GM12878 (cell line): ENCODE data around the gene CFAP157. TPM values are rescaled to one million over a fixed set of nuclear protein-coding genes. Genes with fewer than 3 reads are reported as not detected.

Experiments used
- CBX5 ChIP-seq: sonication (generic); IDR thresholded peaks from 2 replicates; pipeline ENCODE4 v1.6.1; 2016; ENCODE audit warnings: low read depth, moderate library complexity, mild to moderate bottlenecking, inconsistent platforms
- POU2F2 ChIP-seq: IDR thresholded peaks from 3 replicates; pipeline ENCODE4 v1.6.1; 2011; ENCODE audit warnings: low read depth, mild to moderate bottlenecking, low read length, borderline replicate concordance
- SMARCA5 ChIP-seq: fragments of 450-650 bp; IDR thresholded peaks from 2 replicates; pipeline ENCODE4 v1.6.1; 2017; ENCODE audit warnings: mild to moderate bottlenecking
- USF2 ChIP-seq: IDR thresholded peaks from 2 replicates; pipeline ENCODE4 v1.6.1; 2011; ENCODE audit warnings: low read depth, low read length, improper control_type of control experiment, borderline replicate concordance
- polyA plus RNA-seq, 11 experiments: library from polyadenylated mRNA; depleted of rRNA in 4 of 11; unstranded in 6 of 11; stranded (reverse) in 5 of 11; fragments of >200 nt; fragmentation: Nextera tagmentation in 4 of 11; fragmentation: Illumina TruSeq in 1 of 11; extraction: Ambion mirVana in 4 of 11; extraction: Trizol in 1 of 11; gene quantifications; 1 replicate in 1 of 11; 2 replicates in 10 of 11; pipeline versions ENCODE4 v1.2.1 to v1.2.3, GENCODE V29; 2011 to 2016; ENCODE audit warnings: inconsistent platforms in 2 of 11, missing spikeins in 2 of 11, low read depth in 1 of 11
- total RNA-seq, 4 experiments: library from RNA; depleted of rRNA in 3 of 4; stranded (reverse); fragments of >200 nt in 3 of 4; fragmentation: Illumina TruSeq in 1 of 4; extraction: Trizol in 1 of 4; gene quantifications; 2 replicates each; pipeline versions ENCODE4 v1.2.1 to v1.2.3, GENCODE V29; 2013 to 2021
- TF ChIP-seq, protein P1 (sequence below): fragments of 450-650 bp; IDR thresholded peaks from 2 replicates; pipeline ENCODE4 v1.6.1; 2018; ENCODE audit warnings: mild to moderate bottlenecking, low read depth, moderate library complexity; ENCODE audit not compliant: partially characterized antibody
- TF ChIP-seq, protein P2 (sequence below): fragments of 450-650 bp; IDR thresholded peaks from 2 replicates; pipeline ENCODE4 v1.6.1; 2017; ENCODE audit warnings: mild to moderate bottlenecking, moderate library complexity
- TF ChIP-seq, protein P3 (sequence below): fragments of 450-650 bp; IDR thresholded peaks from 2 replicates; pipeline ENCODE4 v1.6.1; 2017; ENCODE audit warnings: mild to moderate bottlenecking, moderate library complexity

The CFAP157 gene
- total and polyA plus RNA-seq, 10 of the 15 experiments (the other 5 are each of a cell fraction or from before 2014, with no cell fraction given) = 0.08 to 0.72 TPM; not detected in 8

- TF ChIP-seq, protein P1, sequence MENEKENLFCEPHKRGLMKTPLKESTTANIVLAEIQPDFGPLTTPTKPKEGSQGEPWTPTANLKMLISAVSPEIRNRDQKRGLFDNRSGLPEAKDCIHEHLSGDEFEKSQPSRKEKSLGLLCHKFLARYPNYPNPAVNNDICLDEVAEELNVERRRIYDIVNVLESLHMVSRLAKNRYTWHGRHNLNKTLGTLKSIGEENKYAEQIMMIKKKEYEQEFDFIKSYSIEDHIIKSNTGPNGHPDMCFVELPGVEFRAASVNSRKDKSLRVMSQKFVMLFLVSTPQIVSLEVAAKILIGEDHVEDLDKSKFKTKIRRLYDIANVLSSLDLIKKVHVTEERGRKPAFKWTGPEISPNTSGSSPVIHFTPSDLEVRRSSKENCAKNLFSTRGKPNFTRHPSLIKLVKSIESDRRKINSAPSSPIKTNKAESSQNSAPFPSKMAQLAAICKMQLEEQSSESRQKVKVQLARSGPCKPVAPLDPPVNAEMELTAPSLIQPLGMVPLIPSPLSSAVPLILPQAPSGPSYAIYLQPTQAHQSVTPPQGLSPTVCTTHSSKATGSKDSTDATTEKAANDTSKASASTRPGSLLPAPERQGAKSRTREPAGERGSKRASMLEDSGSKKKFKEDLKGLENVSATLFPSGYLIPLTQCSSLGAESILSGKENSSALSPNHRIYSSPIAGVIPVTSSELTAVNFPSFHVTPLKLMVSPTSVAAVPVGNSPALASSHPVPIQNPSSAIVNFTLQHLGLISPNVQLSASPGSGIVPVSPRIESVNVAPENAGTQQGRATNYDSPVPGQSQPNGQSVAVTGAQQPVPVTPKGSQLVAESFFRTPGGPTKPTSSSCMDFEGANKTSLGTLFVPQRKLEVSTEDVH = no peak
- TF ChIP-seq, protein P2, sequence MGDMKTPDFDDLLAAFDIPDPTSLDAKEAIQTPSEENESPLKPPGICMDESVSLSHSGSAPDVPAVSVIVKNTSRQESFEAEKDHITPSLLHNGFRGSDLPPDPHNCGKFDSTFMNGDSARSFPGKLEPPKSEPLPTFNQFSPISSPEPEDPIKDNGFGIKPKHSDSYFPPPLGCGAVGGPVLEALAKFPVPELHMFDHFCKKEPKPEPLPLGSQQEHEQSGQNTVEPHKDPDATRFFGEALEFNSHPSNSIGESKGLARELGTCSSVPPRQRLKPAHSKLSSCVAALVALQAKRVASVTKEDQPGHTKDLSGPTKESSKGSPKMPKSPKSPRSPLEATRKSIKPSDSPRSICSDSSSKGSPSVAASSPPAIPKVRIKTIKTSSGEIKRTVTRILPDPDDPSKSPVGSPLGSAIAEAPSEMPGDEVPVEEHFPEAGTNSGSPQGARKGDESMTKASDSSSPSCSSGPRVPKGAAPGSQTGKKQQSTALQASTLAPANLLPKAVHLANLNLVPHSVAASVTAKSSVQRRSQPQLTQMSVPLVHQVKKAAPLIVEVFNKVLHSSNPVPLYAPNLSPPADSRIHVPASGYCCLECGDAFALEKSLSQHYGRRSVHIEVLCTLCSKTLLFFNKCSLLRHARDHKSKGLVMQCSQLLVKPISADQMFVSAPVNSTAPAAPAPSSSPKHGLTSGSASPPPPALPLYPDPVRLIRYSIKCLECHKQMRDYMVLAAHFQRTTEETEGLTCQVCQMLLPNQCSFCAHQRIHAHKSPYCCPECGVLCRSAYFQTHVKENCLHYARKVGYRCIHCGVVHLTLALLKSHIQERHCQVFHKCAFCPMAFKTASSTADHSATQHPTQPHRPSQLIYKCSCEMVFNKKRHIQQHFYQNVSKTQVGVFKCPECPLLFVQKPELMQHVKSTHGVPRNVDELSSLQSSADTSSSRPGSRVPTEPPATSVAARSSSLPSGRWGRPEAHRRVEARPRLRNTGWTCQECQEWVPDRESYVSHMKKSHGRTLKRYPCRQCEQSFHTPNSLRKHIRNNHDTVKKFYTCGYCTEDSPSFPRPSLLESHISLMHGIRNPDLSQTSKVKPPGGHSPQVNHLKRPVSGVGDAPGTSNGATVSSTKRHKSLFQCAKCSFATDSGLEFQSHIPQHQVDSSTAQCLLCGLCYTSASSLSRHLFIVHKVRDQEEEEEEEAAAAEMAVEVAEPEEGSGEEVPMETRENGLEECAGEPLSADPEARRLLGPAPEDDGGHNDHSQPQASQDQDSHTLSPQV = no peak
- TF ChIP-seq CBX5 (no peak), POU2F2 (no peak), SMARCA5 (no peak), USF2 (no peak)
- TF ChIP-seq, protein P3, sequence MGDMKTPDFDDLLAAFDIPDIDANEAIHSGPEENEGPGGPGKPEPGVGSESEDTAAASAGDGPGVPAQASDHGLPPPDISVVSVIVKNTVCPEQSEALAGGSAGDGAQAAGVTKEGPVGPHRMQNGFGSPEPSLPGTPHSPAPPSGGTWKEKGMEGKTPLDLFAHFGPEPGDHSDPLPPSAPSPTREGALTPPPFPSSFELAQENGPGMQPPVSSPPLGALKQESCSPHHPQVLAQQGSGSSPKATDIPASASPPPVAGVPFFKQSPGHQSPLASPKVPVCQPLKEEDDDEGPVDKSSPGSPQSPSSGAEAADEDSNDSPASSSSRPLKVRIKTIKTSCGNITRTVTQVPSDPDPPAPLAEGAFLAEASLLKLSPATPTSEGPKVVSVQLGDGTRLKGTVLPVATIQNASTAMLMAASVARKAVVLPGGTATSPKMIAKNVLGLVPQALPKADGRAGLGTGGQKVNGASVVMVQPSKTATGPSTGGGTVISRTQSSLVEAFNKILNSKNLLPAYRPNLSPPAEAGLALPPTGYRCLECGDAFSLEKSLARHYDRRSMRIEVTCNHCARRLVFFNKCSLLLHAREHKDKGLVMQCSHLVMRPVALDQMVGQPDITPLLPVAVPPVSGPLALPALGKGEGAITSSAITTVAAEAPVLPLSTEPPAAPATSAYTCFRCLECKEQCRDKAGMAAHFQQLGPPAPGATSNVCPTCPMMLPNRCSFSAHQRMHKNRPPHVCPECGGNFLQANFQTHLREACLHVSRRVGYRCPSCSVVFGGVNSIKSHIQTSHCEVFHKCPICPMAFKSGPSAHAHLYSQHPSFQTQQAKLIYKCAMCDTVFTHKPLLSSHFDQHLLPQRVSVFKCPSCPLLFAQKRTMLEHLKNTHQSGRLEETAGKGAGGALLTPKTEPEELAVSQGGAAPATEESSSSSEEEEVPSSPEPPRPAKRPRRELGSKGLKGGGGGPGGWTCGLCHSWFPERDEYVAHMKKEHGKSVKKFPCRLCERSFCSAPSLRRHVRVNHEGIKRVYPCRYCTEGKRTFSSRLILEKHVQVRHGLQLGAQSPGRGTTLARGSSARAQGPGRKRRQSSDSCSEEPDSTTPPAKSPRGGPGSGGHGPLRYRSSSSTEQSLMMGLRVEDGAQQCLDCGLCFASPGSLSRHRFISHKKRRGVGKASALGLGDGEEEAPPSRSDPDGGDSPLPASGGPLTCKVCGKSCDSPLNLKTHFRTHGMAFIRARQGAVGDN = no peak
Measured at GRCh38 chr9:127753622-127754021, 46.8 kb downstream of the CFAP157 start (continued).
